ENCODE results near the gene EPC2.
"Not testable (repeated sequence)": the region's sequence is repeated elsewhere in the genome, so short reads cannot be mapped to it uniquely, and the experiment has no call there.

The EPC2 gene

GRCh38 chr2:148660999-148661398 lies 16.4 kb downstream of the EPC2 start:
- Histone ChIP-seq H3K4me2 (ENCODE audit: low read length) (no peak overlapping the region), H3F3A (ENCODE audit: control insufficient read depth, insufficient read depth) (no peaks in the 10 kb centered on the region), H3K4me3 (ENCODE audit: low read length) (no peak overlapping the region), H3K9me2 (replicated peaks; ENCODE audit: control insufficient read depth, low read length) (no peaks in the 10 kb centered on the region), H3K79me2 (ENCODE audit: control insufficient read depth, low read length) (peaks cover 97% of the 10 kb centered on the region), H3K9me3 (ENCODE audit: control insufficient read depth, insufficient read depth, low read length) (no peaks in the 10 kb centered on the region), H3K36me3 (ENCODE audit: control insufficient read depth, low read length) (no peaks in the 10 kb centered on the region; the same call in 1 of the 2 replicates), H3K4me1 (ENCODE audit: control insufficient read depth, low read length) (peaks cover 35% of the 10 kb centered on the region), H4K20me1 (ENCODE audit: control insufficient read depth, insufficient read depth, low read depth, low read length) (peaks cover 30% of the 10 kb centered on the region), H3K27ac (ENCODE audit: low read depth, low read length) (no peak overlapping the region), H3K27me3 (ENCODE audit: control insufficient read depth, low read length) (no peaks in the 10 kb centered on the region)
- TF ChIP-seq EZH2phosphoT487 (IDR thresholded peaks at IDR 0.05; ENCODE audit: borderline replicate concordance, low read length) (no peak), CTCF (IDR thresholded peaks at IDR 0.05; ENCODE audit: low read depth, low read length, poor library complexity, severe bottlenecking) (no peak)

GRCh38 chr2:148662332-148662731 lies 17.8 kb downstream of the EPC2 start:
- not testable (repeated sequence) for H3K36me3 ChIP-seq (ENCODE audit: control insufficient read depth, low read length); H3K27ac ChIP-seq (ENCODE audit: low read depth, low read length); H3K9me3 ChIP-seq (ENCODE audit: control insufficient read depth, insufficient read depth, low read length); H3F3A ChIP-seq (ENCODE audit: control insufficient read depth, insufficient read depth); H3K27me3 ChIP-seq (ENCODE audit: control insufficient read depth, low read length); H3K9me2 ChIP-seq (replicated peaks; ENCODE audit: control insufficient read depth, low read length); H3K4me3 ChIP-seq (ENCODE audit: low read length); H3K4me2 ChIP-seq (ENCODE audit: low read length)
- Histone ChIP-seq H4K20me1 (ENCODE audit: control insufficient read depth, insufficient read depth, low read depth, low read length) (peaks cover 25% of the 10 kb centered on the region), H3K4me1 (ENCODE audit: control insufficient read depth, low read length) (peaks cover 31% of the 10 kb centered on the region), H3K79me2 (ENCODE audit: control insufficient read depth, low read length) (peaks cover 97% of the 10 kb centered on the region)

GRCh38 chr2:148664229-148664628 lies 19.7 kb downstream of the EPC2 start:
- Histone ChIP-seq H3K4me2 (ENCODE audit: low read length) (no peak overlapping the region), H3K4me1 (ENCODE audit: control insufficient read depth, low read length) (peaks cover 17% of the 10 kb centered on the region), H3F3A (ENCODE audit: control insufficient read depth, insufficient read depth) (0 out of 2 replicates have a peak, but pooled peaks cover 2% of the 10 kb centered on the region), H4K20me1 (ENCODE audit: control insufficient read depth, insufficient read depth, low read depth, low read length) (peaks cover 17% of the 10 kb centered on the region), H3K27ac (ENCODE audit: low read depth, low read length) (no peak overlapping the region), H3K9me2 (replicated peaks; ENCODE audit: control insufficient read depth, low read length) (no peaks in the 10 kb centered on the region), H3K36me3 (ENCODE audit: control insufficient read depth, low read length) (no peaks in the 10 kb centered on the region; the same call in 1 of the 2 replicates), H3K27me3 (ENCODE audit: control insufficient read depth, low read length) (no peaks in the 10 kb centered on the region), H3K4me3 (ENCODE audit: low read length) (no peak overlapping the region), H3K79me2 (ENCODE audit: control insufficient read depth, low read length) (peaks cover 97% of the 10 kb centered on the region), H3K9me3 (ENCODE audit: control insufficient read depth, insufficient read depth, low read length) (no peaks in the 10 kb centered on the region)
- TF ChIP-seq CTCF (IDR thresholded peaks at IDR 0.05; ENCODE audit: low read depth, low read length, poor library complexity, severe bottlenecking): no peak
- TF ChIP-seq EZH2phosphoT487 (IDR thresholded peaks at IDR 0.05; ENCODE audit: borderline replicate concordance, low read length): no peak

GRCh38 chr2:148666555-148666954 lies 22.0 kb downstream of the EPC2 start:
- peaks cover 97% of the 10 kb centered on the region for H3K79me2 ChIP-seq (ENCODE audit: control insufficient read depth, low read length)
- H3K36me3 ChIP-seq (ENCODE audit: control insufficient read depth, low read length): no peaks in the 10 kb centered on the region
- peaks cover 6% of the 10 kb centered on the region; the same call in 1 of the 2 replicates for H3K4me1 ChIP-seq (ENCODE audit: control insufficient read depth, low read length)
- H4K20me1 ChIP-seq (ENCODE audit: control insufficient read depth, insufficient read depth, low read depth, low read length): peaks cover 21% of the 10 kb centered on the region
- no peak overlapping the region for H3K27ac ChIP-seq (ENCODE audit: low read depth, low read length)
- TF ChIP-seq EZH2phosphoT487 (IDR thresholded peaks at IDR 0.05; ENCODE audit: borderline replicate concordance, low read length): no peak
- H3K9me2 ChIP-seq (replicated peaks; ENCODE audit: control insufficient read depth, low read length): no peaks in the 10 kb centered on the region
- no peaks in the 10 kb centered on the region for H3K27me3 ChIP-seq (ENCODE audit: control insufficient read depth, low read length)
- H3K4me3 ChIP-seq (ENCODE audit: low read length): no peak overlapping the region
- 0 out of 2 replicates have a peak, but pooled peaks cover 2% of the 10 kb centered on the region for H3F3A ChIP-seq (ENCODE audit: control insufficient read depth, insufficient read depth)
- H3K4me2 ChIP-seq (ENCODE audit: low read length): no peak overlapping the region
- no peaks in the 10 kb centered on the region for H3K9me3 ChIP-seq (ENCODE audit: control insufficient read depth, insufficient read depth, low read length)
